GM19035 (cell line): ENCODE data around the gene FBXL20.
"Not testable (repeated sequence)": the region's sequence is repeated elsewhere in the genome, so short reads cannot be mapped to it uniquely, and the experiment has no call there.

ENCODE experiments used
- ATAC-seq: cut with Tn5 transposase; IDR thresholded peaks from one replicate; pipeline ENCODE4 v1.9.1; 2021; ENCODE audit not compliant: unreplicated experiment

The FBXL20 gene

DNA sequence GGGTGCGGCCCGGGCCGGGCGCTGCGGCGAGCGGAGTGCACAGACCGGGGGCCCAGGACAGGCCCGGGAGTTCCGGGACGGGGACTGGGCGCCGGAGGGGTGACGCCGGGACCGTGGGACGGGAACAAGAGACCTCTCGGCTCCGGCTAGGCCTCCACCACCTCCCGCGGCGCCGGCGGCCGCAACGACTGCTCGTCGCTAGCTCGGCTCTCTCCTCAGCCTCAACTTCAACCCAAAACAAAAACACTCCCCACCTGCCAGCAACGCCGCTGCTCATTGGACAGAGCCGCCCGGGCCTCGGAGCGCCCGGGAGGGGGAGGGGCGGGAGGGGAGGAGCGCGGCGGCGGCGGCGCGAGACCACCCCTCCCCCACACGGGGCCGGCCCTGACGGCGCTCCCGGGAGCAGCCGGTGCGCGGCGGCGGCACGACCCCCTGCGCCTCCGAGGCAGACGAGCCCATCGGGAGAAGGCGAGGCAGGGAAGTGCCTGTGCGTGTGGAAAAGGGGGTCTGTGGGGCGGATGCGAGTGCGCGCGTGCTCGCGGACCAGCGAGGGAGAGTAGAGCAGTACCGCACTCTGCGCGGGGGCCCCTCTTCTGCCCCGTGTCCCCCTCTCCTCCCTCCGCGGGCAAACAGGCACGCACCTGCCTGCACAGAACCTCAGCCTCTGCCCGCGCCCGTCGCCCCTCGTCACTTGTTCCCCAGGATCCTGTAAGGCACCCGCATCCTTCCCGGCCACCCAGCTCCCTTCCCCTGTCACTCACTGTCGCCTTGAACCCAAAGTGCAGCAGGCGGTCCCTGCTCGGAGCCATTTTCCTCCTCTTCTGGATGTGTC is at the start of gene FBXL20:
Gene FBXL20, minus strand, starts transcription at position 215 of the 832 bp plus-strand sequence. CDS start 224 bp downstream, outside the sequence.
- peak; percentile 69 for ATAC-seq

GRCh38 chr17:39450847-39451581 is 49.6 kb upstream of the FBXL20 start, which contains the start of gene MED1:
Gene MED1, minus strand, starts transcription at chr17:39451263. Its CDS starts 201 bp downstream, at chr17:39451062.
- ATAC-seq, result peak; percentile 98

DNA sequence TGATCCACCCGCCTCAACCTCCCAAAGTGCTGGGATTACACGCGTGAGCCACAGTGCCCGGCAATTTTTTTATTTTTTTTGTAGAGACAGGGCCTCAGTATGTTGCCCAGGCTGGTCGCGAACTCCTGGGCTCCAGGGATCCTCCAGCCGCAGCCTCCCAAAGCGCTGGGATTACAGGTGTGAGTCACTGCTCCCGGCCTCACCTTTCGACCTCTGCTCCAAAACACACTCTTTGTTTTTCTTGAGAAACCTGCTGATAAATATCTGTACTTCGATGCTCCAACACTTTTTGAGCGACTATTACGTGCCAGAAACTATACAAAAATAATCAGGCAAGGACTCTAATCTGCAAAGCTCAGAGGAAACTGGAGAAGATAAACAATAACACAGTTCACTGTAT is 48.6 kb upstream of the FBXL20 start:
- ATAC-seq, result no peak

GRCh38 chr17:39447561-39447960 is 46.1 kb upstream of the FBXL20 start:
- ATAC-seq, result no peak

GRCh38 chr17:39443326-39443725 is 41.9 kb upstream of the FBXL20 start:
- no peak for ATAC-seq

GRCh38 chr17:39439868-39440267 is 38.4 kb upstream of the FBXL20 start:
- not testable (repeated sequence) for ATAC-seq

DNA sequence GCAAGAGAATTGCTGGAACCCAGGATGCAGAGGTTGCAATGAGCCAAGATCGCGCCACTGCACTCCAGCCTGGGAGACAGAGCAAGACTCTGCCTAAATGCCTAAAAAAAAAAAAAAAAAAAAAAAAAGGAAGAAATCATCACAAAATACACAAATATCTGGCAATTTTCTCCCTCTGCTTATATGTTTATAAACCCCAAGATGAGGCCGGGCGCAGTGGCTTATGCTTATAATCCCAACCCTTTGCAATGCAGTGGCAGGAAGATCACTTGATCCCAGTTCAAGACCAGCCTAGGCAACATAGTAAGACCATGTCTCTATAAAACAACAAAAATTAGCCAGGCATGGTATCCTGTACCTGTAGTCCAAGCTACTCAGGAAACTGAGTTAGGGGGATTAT is 28.2 kb upstream of the FBXL20 start:
- no peak for ATAC-seq

- no peak for ATAC-seq
Observed at GRCh38 chr17:39416141-39416540, 14.7 kb upstream of the FBXL20 start.

- ATAC-seq, result no peak
Observed at GRCh38 chr17:39410279-39410678, 8.9 kb upstream of the FBXL20 start.

DNA sequence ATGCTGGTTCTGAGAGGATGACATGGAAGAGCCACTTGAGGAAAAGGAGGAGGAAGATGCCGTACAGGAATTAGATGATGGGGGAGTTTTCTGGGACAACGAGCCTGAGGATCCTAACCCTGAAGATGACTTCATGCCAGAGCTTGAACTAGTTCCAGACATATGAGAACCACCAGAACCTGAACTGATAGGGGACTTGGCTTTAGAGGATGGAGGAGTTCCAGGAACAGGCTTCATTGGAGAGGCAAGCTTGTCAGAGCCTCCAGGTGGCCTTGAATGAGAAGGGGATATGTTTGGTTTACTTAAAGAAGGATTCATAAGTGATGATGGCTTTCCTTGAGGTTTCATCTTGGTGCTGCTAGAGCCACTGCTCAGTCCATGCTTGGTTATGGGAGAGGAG is 6.9 kb upstream of the FBXL20 start:
- no peak for ATAC-seq

DNA sequence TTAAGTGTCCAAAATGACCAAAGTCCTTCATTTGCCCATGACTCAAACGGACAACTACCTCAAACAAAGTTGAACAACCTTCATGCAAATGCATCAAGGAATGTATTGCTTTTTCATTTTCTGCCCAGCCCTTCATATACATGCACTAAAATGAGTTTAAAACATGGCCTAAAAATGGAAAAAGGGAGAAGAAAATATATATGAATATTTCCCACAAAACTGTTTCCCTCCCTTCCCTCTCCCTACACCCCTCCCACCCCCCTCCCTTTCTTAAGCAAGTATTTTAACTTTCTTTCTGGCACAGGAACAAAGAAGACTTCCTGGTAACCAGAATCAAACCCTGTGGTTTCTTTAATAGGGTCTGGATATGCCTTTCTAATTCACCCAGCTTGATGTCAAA is 5.5 kb upstream of the FBXL20 start:
- ATAC-seq, result no peak

DNA sequence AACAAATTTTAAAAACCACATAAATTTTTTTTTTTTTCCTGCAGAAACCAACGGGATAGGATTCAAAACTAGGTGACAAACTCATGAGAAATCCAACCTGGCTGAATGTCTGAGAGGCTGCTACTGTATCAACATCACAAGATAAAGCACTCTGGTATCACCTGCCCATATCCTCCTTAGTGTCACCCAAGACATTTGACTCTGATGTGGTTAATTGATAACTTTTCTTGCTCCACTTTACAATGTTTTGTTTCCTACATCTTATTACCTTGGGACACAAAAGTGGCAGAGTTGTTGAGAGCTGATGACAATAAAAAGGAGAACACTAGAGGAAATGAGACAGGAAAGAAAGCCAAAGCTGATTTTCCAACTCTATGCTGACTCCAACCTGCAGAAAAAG is 4.0 kb upstream of the FBXL20 start:
- no peak for ATAC-seq

DNA sequence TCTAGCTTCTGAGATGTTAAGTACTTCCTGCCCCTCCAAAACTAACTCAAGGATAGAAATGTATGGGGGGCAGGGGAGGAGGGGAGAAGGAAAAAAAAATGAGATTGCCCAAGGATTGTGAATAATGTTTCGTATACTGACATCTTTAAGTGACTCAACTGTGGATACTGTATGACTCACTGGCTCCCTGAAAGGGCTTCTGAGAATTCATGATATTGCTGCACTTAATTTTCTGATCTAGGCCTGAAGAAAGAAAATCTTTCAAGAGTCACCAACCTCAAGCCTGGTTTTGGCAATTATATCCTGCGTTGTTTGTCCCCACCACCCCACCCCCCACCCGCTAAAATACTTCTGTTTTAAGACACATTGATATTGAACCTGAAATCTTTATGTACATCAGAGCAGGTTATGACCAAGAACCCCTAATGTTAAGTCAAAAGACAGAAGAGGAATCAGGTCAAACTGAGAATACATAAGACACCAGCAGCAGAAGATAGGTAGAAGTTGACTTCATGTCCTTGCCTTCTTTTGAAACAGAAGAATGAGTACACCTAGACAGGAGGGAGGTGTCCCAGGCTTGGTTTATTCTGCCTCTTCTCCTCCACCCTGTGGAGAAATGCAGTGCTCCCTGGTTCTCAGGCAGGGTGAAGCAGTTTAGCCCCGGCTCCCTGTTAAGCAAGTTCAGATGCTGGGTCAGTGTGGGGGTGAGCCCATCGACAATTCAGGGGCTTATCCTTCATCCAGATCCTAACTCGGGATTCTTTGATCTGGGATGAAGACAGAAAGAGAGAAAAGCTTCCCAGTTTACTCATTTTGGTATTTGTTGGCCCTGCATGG is 3.3 kb upstream of the FBXL20 start:
- no peak for ATAC-seq

DNA sequence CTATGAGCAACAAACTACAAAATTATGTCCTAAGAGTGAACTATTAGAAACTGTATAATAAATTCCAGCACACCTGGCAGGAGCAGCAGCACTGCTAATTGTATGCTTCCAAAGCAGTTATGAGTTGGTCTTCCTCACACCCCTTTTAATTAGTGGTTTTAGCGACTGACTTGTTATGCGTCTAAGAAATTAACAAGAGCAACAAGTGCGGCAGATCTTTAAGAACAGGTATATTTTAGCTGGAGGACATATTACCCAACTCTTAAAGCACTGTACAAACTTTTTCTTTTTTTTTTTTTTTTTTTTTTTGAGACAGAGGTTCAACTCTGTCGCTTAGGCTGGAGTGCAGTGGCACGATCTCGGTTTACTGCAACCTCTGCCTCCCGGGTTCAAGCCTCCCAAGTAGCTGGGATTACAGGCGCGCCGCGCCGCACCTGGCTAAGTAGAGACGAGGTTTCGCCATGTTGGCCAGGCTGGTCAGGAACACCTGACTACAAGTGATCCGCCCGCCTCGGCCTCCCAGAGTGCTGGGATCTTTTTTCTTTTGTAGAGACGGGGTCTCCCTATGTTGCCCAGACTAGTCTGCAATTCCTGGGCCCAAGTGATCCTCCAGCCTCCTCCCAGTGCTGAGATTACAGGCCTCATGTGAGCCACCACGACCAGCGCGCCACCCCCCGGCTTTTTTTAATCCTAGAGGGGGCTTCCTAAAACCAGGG is 1.6 kb upstream of the FBXL20 start:
- no peak for ATAC-seq

DNA sequence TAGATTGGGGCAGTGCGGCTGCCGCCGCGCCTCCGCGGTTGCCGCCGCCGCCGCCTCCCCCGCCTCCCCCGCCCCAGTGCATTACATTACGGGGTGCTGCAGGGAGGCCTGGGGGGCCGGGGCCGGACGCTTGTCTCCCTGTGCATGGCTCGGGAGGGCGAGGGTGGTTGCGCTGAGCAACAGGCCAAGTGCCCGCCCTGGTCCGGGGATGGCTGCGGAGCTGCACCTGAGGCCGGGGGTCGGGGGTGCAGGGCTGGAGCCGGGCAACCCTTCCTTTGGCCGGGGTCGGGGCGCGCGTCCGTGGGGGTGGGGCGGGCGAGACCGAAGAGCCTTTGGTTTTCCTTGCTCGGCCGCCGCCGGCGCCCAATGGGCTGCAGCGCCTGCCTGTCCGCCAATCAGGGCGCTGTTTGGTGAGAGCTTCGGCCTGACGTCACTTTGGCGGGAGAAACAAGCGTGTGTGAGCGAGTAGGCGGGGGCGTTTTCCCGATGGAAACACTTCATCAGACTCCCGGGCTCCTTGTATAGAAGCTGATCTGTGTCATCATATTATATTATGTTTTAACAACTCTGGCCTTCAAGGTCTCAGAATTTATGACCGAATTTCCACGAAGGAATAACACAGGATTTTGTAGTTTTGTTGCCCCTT is 941 bp upstream of the FBXL20 start:
- ATAC-seq, result peak; percentile 60

DNA sequence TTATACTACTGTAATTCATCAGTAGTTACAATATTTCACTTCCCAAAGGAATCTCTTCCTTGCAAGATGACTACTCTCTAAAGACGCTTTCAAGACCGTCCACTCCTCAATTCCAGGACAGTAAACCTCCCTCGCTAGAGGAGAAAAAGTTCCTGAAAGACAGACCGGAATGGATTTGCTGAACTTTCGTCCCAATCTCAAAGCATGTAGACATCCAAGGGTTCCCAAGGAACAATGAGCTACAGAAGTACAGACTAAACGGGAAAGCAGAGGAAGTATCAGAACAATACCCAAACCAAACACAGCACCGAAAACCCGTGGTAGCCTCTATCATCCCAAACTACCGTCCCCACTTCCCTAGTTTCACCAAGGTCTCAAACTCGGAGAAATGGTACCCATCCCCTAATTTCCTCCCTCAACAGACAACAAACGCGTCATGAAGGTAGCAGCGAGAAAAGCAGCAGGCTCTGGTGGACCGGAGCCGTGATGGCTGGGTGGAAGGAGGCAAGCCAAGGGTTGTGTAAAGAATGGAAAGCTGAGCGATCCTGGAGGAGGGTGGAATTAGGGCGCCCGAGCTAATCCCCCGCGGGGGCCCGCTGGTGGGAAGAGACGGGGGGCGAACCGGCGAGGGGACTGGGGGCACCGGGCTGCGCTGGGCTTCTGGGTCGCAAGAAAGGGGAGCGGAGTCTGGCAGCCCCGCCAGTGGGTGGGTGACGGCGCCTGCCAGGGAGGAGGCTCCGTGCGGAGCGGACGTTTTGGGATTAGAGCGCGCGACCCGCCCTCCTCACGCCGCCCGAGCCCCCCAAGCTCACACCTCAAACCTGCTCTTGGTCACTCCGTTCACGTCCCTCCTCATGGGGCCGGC is 647 bp downstream of the FBXL20 start:
- ATAC-seq, result peak; percentile 11

- no peak for ATAC-seq
Observed at GRCh38 chr17:39399791-39400190, 1.6 kb downstream of the FBXL20 start.

DNA sequence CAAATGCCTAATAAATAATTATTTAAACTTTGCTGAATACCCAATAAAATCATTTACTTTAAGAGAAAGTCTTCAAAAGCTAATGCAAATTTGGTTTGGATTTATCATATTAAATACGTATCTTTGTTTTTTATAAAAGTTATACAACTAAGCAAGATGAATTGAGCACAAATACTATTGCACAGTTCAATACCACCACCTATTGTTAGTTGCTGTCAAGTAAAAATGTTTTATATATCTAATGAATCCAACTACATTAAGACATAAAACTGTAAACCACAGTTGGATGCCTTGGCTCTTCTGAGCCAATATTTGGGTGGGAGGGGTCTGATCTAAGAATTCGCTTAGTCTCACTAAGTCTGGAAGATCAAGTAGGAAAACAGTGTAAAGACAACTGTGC is 7.7 kb downstream of the FBXL20 start:
- no peak for ATAC-seq

DNA sequence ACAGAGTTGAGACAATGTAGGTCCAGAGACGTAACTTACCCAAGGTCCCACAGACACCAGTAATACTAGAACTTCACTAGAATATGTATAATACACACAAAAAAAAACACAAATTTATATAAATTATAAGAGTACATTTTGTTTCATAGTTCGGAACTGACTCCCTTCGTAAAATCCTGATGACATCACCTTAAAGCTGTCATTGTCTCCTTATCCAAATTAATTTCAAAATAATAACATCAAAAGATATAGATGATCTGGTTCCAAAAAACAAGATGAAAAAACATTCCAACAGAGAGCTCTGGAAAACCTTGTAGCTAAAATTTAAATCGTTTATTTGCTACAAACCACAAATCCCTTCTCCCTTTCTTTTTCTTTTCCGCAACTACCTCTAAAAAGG is 10.0 kb downstream of the FBXL20 start:
- ATAC-seq, result no peak
